HG02981 (cell line): Measurements from ENCODE around the gene PALM2AKAP2.

Experiments
- ATAC-seq: cut with Tn5 transposase; IDR thresholded peaks from one replicate; pipeline ENCODE4 v1.9.1; 2021; ENCODE audit warnings: mild to moderate bottlenecking, moderate library complexity; ENCODE audit not compliant: unreplicated experiment

Gene PALM2AKAP2

GRCh38 chr9:109779711-109780452 lies at the start of gene PALM2AKAP2:
Gene PALM2AKAP2, plus strand, starts transcription at chr9:109780198. Its CDS starts 291 bp downstream, at chr9:109780489.
- ATAC-seq, result no peak

DNA sequence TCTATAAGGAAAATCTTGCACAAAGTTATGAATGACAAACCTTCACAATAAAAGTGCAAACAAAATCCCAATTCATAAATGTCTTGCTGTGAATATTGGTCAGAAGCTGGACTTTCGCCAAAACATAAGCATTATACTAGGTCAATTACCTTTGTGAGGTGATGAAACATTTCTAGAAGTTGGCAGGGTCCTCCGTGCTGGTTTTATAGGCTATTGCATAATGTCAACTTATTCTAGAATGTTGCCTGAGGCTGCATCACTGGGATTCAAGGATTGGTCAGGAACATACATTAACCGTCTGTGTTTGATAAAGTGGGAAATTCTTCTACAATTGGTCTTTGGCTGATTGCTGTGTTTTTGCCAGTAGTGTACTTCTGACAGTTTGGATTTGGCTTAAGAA lies 49.8 kb upstream of the PALM2AKAP2 start:
- no peak for ATAC-seq

DNA sequence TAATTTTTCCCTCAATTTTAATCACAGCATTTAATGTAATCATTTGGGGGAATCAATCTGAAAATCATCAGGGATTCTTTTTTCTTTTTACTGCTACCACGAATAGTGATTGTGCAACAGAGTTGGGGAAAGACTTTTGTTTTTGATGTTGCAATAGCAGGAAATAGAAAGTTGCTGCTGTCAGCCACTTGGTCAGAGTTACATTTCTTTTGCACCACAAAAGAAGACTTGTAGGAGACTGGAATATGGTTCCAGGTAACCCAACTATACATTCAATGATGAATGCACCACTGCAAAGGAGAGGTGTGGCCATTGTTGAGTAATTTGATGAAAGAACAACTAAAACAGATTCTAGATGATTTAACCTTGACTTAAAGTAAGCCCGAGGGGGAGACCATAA lies 46.3 kb upstream of the PALM2AKAP2 start:
- no peak for ATAC-seq

- ATAC-seq, result no peak
These were observed 45.2 kb upstream of the PALM2AKAP2 start for GRCh38 chr9:109734814-109735213.

- no peak for ATAC-seq
These were observed 44.2 kb upstream of the PALM2AKAP2 start for GRCh38 chr9:109735801-109736200.

DNA sequence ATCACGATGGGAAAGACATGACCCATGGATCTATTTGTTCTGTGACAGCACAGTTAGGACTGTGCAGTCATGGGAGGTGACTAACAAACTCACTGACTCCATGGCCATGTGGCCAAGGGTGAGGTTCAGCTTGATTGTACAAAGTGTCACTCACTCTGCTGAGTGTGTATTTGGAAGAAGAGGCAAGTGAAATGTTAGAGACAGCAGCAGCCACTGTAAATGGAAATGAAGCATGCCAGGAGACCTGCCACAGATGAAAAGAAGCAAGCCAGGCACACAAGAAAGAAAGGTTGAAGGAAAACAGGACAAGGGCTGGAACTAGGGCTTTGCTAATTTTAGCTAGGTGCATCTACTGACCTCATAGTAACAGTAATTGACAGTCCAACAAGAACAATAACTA lies 42.7 kb upstream of the PALM2AKAP2 start:
- no peak for ATAC-seq

DNA sequence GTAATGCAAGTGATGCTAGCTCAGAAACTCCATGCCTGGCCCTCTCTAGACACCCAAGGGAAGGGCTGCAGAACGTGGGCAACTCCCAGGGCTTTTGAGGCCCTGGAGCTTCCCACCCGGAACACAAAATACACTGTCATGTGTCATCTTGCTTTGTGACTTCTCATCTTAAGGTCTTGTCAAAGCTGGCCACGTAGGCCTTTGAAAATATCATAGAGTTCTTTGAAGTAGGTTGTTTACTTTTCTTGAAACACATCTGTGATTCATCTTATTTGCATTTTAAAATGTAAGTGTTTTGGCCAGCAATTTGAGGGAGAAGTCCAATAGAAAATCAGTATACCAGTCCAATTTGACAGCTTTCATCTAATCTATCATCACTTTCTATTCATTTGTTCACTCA lies 40.2 kb upstream of the PALM2AKAP2 start:
- ATAC-seq, result no peak

DNA sequence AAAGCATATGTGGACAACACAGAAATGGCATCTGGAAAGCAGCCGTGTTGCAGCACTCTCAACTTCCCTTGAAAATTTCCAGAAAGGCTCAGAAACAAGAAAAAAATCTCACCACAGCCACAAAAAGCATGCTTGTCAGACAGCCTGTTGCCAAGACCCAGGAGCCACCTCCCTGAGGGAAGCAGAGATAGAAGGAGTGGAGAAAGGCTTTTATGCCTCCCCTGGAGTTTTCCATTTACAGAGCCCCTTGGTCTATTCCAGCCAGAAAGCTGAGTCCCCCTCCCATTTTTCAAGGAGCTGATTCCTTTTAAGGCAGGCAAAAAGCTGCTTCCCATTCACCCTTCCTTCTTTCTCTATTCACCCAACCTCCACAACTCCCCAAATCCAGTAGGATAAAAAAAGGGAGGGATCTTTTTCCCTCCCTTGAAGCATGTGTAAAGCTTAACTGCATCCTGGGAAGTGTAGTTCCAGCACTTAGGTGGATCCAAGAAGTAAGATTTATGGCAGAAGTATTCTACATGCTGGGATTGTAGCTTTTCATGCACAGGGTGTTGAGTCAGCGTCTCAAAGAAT lies 37.1 kb upstream of the PALM2AKAP2 start:
- no peak for ATAC-seq

DNA sequence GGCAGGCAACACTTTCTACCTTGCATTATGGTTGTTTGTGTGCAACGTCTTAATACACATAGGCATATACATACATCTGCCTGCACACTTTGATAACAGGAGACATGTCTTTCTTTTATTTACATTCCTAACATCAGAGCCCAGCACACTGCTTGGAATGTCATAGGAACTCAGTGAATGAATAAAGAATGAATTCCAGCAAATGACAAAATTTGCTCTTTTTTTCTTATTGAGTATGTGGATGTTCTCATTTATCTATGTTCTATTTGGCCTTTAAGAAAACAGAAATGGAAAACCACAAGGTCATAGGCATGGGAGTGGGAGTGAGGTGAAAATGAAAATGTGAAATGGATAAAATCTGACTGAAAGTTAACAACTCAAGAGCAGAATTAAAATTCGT lies 36.3 kb upstream of the PALM2AKAP2 start:
- ATAC-seq, result no peak

GRCh38 chr9:109745335-109746283 lies 34.4 kb upstream of the PALM2AKAP2 start:
- no peak for ATAC-seq

DNA sequence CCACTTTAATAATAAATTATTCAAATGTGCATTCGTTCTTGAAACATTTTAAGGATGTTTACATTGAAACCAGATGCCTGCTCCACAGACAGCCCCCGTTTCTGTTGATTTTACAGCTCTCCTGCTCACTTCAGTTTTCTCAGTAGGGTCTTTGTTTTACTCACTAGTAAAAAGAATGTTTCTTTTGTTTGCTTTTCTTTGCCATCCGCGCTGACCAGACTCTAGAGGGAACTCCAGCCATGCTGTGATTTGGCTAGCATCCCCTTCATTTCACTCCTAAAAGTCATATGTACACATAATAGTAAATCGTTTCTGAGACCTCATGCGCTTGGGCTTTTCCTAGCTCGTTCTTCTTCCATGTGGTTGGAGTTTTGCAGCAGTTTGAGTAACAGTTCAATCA lies 28.7 kb upstream of the PALM2AKAP2 start:
- no peak for ATAC-seq

GRCh38 chr9:109753308-109753707 lies 26.7 kb upstream of the PALM2AKAP2 start:
- no peak for ATAC-seq

GRCh38 chr9:109755040-109755439 lies 25.0 kb upstream of the PALM2AKAP2 start:
- ATAC-seq, result no peak

- ATAC-seq, result no peak
These were observed 20.4 kb upstream of the PALM2AKAP2 start for GRCh38 chr9:109759589-109759988.

GRCh38 chr9:109765278-109765677 lies 14.7 kb upstream of the PALM2AKAP2 start:
- ATAC-seq, result no peak

GRCh38 chr9:109765830-109766229 lies 14.2 kb upstream of the PALM2AKAP2 start:
- no peak for ATAC-seq

DNA sequence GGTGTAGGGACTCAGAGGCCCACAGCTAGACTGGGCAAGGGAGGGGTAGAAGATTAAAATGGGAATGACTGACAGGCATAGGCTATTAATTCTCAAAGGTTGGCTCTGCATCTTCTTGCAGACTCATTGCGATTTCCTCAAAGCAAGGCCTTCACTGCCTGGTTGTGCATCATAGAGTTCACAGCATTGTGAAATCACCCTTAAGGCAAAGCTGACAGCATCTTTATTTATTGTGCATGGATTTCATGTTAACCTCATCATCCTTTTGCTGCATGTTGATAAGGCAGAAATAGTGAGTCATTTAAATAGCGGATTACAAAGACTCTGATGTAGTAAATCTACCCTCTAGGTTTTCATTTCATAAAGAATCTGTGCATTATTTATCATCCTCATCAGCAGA lies 13.6 kb upstream of the PALM2AKAP2 start:
- ATAC-seq, result no peak

- no peak for ATAC-seq
These were observed 12.6 kb upstream of the PALM2AKAP2 start for GRCh38 chr9:109767404-109767803.

- ATAC-seq, result no peak
These were observed 12.2 kb upstream of the PALM2AKAP2 start for GRCh38 chr9:109767814-109768213.

DNA sequence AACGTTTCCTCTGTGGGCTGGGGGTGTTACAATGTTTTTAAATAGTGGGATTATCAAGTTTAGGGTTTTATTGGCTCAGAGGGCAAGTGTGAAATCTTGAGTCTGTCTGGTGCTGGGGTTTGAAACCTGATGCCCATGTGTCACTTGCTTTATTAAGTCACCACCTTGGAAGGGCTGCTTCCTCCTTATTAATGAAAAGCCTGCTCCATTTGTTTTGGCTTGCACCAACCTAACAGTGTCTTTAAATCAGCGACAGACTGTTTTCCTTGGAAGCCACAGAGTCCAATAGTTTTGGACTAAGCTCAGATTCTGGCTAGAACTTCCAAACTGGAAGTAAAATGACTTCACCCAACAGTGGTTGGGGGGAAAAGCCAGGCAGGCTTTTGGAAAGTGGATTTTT lies 10.7 kb upstream of the PALM2AKAP2 start:
- no peak for ATAC-seq

GRCh38 chr9:109770101-109770500 lies 9.9 kb upstream of the PALM2AKAP2 start:
- no peak for ATAC-seq

- no peak for ATAC-seq
These were observed 8.9 kb upstream of the PALM2AKAP2 start for GRCh38 chr9:109771087-109771486.
